Ectodermal cell (in vitro differentiated cells): ENCODE data around the gene CRTC1.

ENCODE experiments used
- H3K27ac ChIP-seq: 2 replicates; pipeline ENCODE4 v1.7.0; 2013; ENCODE audit warnings: mild to moderate bottlenecking, low read depth, low read length; ENCODE audit not compliant: insufficient read depth, poor library complexity, severe bottlenecking
- H3K27me3 ChIP-seq: 2 replicates; pipeline ENCODE4 v1.7.0; 2013; ENCODE audit warnings: mild to moderate bottlenecking, low read length; ENCODE audit not compliant: insufficient read depth, control insufficient read depth, poor library complexity, severe bottlenecking
- H3K36me3 ChIP-seq: one replicate; pipeline ENCODE4 v1.7.0; 2013; ENCODE audit warnings: low read length; ENCODE audit not compliant: control insufficient read depth, insufficient read depth
- H3K4me1 ChIP-seq: one replicate; pipeline ENCODE4 v1.7.0; 2013; ENCODE audit warnings: low read length; ENCODE audit not compliant: control insufficient read depth, insufficient read depth
- H3K4me3 ChIP-seq: 2 replicates; pipeline ENCODE4 v1.7.0; 2013; ENCODE audit warnings: low read depth, low read length, control low read depth; ENCODE audit not compliant: insufficient read depth
- H3K9me3 ChIP-seq: 2 replicates; pipeline ENCODE4 v1.7.0; 2013; ENCODE audit warnings: mild to moderate bottlenecking, low read length, moderate library complexity; ENCODE audit not compliant: control insufficient read depth
- WGBS, 2 experiments: methylation state at CpG; one replicate each; pipeline ENCODE4 v1.1.7; 2013; ENCODE audit warnings: missing lambda C conversion rate in 2 of 2; 5-methylcytosine and 5-hydroxymethylcytosine counted together

Gene CRTC1

DNA sequence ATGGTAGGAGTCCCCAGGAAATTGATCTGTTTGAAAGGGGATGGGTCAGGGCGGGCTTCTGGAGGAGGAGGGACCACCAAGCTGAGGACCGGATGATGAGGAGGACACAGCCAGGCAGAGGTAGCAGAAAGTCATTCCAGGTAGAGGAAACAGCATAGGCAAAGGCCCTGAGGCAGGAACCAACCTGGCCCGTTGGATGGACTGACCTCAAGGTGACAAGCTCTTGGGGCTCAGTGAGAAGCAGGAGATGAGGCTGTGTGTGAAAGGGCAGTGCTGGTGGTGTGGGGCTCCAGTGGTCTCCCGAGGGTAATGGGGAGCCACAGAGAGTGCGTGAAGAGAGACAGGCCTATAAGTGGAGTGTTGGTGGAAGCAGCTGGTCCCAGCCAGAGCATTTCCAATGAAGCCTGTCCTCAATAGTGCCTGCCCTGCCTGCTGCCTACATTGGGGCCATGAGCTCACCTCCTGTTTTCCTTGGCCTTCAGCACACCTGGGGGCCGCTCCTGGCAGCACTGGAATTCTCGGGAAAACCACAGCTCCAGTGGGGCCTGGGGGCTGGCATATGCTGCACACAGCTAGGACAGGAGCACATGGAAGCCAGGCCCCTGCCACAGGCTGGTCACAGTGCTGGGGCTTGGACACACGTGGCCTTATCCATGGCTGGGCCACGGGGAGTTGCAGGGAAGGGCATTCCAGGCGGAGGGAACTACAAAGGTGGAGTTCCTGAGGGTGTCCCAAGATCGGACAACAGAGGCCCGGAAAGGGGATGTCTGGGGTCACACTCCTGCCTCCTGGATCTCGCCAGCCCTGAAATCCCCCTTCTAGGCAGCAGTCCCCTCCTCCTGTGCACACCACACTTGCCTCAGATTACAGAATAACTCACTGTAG is 109.9 kb downstream of the CRTC1 start:
- H3K36me3 ChIP-seq = no peaks in the 10 kb centered on the region
- peaks cover 100% of the 10 kb centered on the region for H3K27me3 ChIP-seq
- no peak overlapping the region for H3K4me3 ChIP-seq
- 78 to 79% methylated on average over 13 of the region's 13 CpGs for WGBS, 2 experiments
- no peak overlapping the region for H3K27ac ChIP-seq
- no peaks in the 10 kb centered on the region for H3K9me3 ChIP-seq
- H3K4me1 ChIP-seq = peaks cover 11% of the 10 kb centered on the region

DNA sequence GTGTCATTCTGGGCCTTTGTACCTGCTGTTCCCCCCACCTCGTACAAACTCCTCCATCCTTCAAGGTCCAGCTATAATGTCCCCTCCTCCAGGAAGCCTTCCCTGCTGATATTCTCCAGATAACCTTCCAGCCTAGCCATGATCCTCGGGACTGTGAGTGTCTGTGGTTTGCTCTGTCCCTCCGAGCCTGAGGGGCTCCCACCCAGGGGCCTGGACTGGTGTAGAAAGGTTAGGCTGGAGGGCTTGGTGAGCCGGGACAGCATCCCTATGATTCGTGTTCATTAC is 110.5 kb downstream of the CRTC1 start:
- Histone ChIP-seq H3K27ac (no peak overlapping the region), H3K4me1 (peaks cover 11% of the 10 kb centered on the region), H3K36me3 (no peaks in the 10 kb centered on the region), H3K9me3 (no peaks in the 10 kb centered on the region), H3K4me3 (no peak overlapping the region), H3K27me3 (peaks cover 100% of the 10 kb centered on the region)
- 77 to 81% methylated on average over 5 of the region's 5 CpGs for WGBS, 2 experiments

DNA sequence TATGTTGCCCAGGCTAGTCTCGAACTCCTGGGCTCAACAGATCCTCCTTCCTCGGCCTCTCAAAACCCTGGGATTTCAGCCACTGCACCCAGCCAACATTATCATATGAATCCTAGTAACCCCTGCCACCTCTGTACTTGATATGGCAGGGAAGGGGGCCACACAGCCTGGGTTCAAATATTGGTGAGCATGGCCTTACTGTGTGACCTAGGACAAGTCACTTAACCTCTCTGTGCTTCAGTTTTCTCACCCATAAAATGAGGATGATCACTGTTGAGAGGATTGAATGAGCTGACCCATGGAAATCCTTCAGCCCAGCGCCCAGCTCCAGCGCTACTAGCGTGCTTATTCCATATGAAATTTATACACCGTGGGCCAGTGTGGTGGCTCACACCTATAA is 111.2 kb downstream of the CRTC1 start:
- Histone ChIP-seq H3K36me3 (no peaks in the 10 kb centered on the region), H3K4me3 (no peak overlapping the region), H3K27ac (no peak overlapping the region), H3K4me1 (peaks cover 6% of the 10 kb centered on the region), H3K9me3 (no peaks in the 10 kb centered on the region), H3K27me3 (peaks cover 100% of the 10 kb centered on the region)
- 90 to 94% methylated on average over 6 of the region's 6 CpGs for WGBS, 2 experiments

DNA sequence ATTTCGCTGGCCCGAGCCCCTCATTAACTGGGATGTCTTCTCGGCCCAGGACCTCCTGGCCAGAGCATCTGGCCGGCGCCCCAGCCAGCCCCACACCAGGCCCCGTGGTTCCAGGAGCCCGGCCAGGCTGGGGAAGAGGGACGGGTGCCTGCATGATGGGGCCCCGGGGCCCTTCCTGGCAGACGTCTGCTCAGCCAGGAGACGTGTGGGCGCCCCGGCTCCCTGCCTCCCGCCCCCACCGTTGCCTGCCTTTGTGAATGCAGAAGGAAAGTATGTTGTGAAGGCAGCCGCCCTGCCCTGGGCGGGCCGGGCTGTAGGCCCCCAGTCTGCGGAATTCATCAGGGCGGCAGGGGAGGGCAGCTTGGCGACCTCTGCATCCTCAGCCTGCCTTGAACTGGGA is 112.1 kb downstream of the CRTC1 start:
- peaks cover 100% of the 10 kb centered on the region for H3K27me3 ChIP-seq
- no peaks in the 10 kb centered on the region for H3K36me3 ChIP-seq
- H3K9me3 ChIP-seq = no peaks in the 10 kb centered on the region
- H3K27ac ChIP-seq = no peak overlapping the region
- H3K4me3 ChIP-seq = no peak overlapping the region
- H3K4me1 ChIP-seq = peaks cover 5% of the 10 kb centered on the region
- WGBS, 2 experiments = 26 to 30% methylated on average over 21 of the region's 21 CpGs

DNA sequence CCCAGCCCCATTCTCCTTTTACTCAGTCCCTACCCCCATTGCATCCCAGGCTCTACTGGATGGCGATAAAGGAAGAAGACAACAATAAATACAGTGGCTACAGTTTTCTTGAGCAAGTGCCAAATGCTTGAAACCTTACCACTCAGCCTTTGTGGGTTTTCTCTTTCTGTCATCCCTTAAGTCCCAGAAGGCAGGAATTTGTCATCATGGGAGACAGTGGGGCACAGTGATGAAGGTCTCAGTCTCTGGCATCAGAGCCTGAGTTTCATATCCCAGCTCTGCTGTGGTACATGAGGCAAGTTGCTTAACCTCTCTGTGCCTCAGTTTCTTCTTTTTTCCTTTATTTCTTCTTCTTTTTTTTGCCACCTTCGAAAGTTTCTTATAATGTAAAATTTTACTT is 112.8 kb downstream of the CRTC1 start:
- Histone ChIP-seq H3K36me3 (no peaks in the 10 kb centered on the region), H3K9me3 (no peaks in the 10 kb centered on the region), H3K27ac (no peak overlapping the region), H3K4me1 (peaks cover 5% of the 10 kb centered on the region), H3K27me3 (peaks cover 100% of the 10 kb centered on the region), H3K4me3 (no peak overlapping the region)
- WGBS, 2 experiments = 96 to 100% methylated on average over 1 to 2 of the region's 2 CpGs

DNA sequence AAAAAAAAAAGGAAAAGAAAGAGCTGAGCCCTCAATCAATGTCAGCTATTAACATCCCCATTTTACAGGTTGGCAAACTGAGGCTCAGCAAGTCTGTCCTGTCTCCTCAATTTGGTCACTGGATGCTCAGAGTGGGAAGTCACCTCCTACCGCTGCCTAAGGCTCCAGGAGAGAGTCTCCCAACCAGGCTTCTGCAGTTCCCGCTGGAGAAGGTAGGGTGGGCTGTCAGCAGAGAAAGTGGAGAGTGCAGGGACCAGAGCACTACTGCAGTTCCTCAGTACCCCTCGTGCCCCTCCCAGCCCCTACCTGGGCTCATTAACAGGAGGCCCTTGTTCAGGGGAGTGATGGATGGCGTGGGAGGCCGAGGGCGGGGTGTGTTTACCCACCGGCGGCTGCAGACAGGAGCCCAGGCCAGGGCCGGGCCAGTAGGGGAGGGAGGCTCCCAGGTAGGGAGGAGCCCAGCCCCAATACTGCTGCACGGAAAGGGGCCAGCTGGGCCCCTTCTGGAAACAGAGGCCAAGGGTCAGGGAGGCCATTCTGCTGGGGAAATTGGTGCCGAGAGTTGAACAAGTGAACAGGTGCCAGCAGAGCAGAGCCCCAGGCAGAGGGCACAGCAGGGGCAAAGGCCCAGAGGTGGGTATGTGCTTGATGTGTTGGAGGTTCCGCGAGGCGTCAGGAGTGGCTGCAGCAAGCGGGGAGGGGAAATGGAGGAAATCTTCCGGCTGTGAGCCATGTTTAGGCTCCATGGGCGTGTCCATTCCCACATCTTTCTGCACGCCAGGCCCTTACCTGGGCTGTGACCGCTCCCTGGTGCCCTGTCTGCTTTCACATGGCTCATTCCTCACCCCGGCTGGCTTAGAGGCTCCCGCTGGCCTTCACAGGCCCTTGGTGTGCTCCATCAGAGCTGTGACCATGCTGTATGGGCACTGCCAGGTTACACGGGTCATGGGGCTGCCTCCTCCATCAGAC is 115.2 kb downstream of the CRTC1 start:
- no peak overlapping the region for H3K4me3 ChIP-seq
- H3K4me1 ChIP-seq = peaks cover 5% of the 10 kb centered on the region
- no peaks in the 10 kb centered on the region for H3K36me3 ChIP-seq
- no peak overlapping the region for H3K27ac ChIP-seq
- no peaks in the 10 kb centered on the region for H3K9me3 ChIP-seq
- peaks cover 82% of the 10 kb centered on the region for H3K27me3 ChIP-seq
- 54 to 55% methylated on average over 22 of the region's 22 CpGs for WGBS, 2 experiments

- Histone ChIP-seq H3K36me3 (no peaks in the 10 kb centered on the region), H3K9me3 (no peaks in the 10 kb centered on the region), H3K4me1 (peaks cover 5% of the 10 kb centered on the region), H3K27ac (no peak overlapping the region), H3K4me3 (no peak overlapping the region), H3K27me3 (peaks cover 73% of the 10 kb centered on the region)
Measured at GRCh38 chr19:18799389-18799970, 116.0 kb downstream of the CRTC1 start.

DNA sequence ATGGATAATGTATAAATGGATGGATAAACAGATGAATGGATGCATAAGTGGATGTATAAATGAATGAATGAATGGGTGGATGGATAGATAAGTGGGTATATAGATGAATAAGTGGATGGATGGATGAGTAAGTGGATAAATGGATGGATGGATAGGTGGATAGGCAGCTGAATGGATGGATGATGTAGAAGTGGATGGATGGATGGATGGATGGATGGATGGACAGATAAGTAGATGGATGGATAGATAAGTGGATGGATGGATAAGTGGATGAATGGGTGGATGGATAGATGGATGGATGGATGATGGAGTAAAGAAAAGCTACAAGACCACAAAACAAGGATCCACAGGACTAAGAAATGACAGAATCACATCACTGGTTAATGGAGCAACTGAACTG is 116.6 kb downstream of the CRTC1 start:
- H3K4me3 ChIP-seq = no peak overlapping the region
- H3K27me3 ChIP-seq = peaks cover 67% of the 10 kb centered on the region
- peaks cover 5% of the 10 kb centered on the region for H3K4me1 ChIP-seq
- H3K27ac ChIP-seq = no peak overlapping the region
- H3K36me3 ChIP-seq = no peaks in the 10 kb centered on the region
- no peaks in the 10 kb centered on the region for H3K9me3 ChIP-seq

DNA sequence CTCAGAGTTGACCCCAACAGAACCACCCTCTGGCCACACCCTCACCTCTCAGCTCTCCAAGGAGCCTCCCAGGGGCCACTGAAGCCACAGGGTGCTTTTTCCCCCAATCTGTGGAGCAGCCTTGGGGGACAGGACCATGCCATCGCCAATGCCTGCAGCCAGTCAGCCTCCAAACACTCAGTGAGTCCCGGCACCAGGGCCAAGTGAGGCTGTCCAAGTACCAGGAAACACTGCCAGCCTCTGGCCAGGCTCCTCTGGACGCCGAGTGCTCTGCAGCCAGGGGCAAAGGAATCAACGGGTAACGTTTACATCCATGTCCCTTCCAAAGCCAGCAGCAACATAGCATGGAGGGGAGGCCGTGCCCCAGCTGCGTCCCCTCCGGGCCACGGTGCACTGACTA is 117.2 kb downstream of the CRTC1 start:
- no peak overlapping the region for H3K4me3 ChIP-seq
- H3K4me1 ChIP-seq = peaks cover 1% of the 10 kb centered on the region
- peaks cover 62% of the 10 kb centered on the region for H3K27me3 ChIP-seq
- H3K36me3 ChIP-seq = no peaks in the 10 kb centered on the region
- H3K9me3 ChIP-seq = no peaks in the 10 kb centered on the region
- WGBS, 2 experiments = 79 to 81% methylated on average over 10 of the region's 10 CpGs
- no peak overlapping the region for H3K27ac ChIP-seq

GRCh38 chr19:18802354-18802753 is 118.9 kb downstream of the CRTC1 start:
- H3K4me1 ChIP-seq = no peaks in the 10 kb centered on the region
- no peak overlapping the region for H3K27ac ChIP-seq
- H3K36me3 ChIP-seq = no peaks in the 10 kb centered on the region
- WGBS, 2 experiments = 43 to 49% methylated on average over 11 of the region's 11 CpGs
- H3K27me3 ChIP-seq = peaks cover 45% of the 10 kb centered on the region
- no peaks in the 10 kb centered on the region for H3K9me3 ChIP-seq
- no peak overlapping the region for H3K4me3 ChIP-seq
